Muscle of leg (tissue), 11 donors: ENCODE results near the gene CACNB4. TPM values are rescaled to one million over a fixed set of nuclear protein-coding genes. Genes with fewer than 3 reads are reported as not detected.
A peak's percentile ranks its signal among the peaks of the same experiment; 100 is the strongest.

ENCODE experiments used
- DNase-seq: peaks from one replicate; pipeline ENCODE4 v3.0.0; 2013
- H3K27ac ChIP-seq: one replicate; pipeline ENCODE4 v1.5.1; 2013; ENCODE audit warnings: mild to moderate bottlenecking, low read length, control low read depth
- H3K27me3 ChIP-seq: one replicate; pipeline ENCODE4 v1.6.1; 2013; ENCODE audit warnings: low read length; ENCODE audit not compliant: control insufficient read depth, insufficient read depth
- H3K36me3 ChIP-seq: one replicate; pipeline ENCODE4 v1.6.1; 2013; ENCODE audit warnings: low read length; ENCODE audit not compliant: control insufficient read depth, insufficient read depth
- H3K4me1 ChIP-seq: one replicate; pipeline ENCODE4 v1.6.1; 2013; ENCODE audit warnings: low read length; ENCODE audit not compliant: control insufficient read depth, insufficient read depth
- H3K4me3 ChIP-seq: one replicate; pipeline ENCODE4 v1.5.1; 2013; ENCODE audit warnings: low read length, control low read depth
- H3K9me3 ChIP-seq: replicated peaks from 2 replicates; pipeline ENCODE4 v1.6.1; 2013; ENCODE audit warnings: low read depth, low read length; ENCODE audit not compliant: control insufficient read depth
- WGBS: methylation state at CpG from one replicate; pipeline ENCODE4 v1.1.5; 2013; ENCODE audit warnings: missing lambda C conversion rate; ENCODE audit not compliant: insufficient coverage; 5-methylcytosine and 5-hydroxymethylcytosine counted together
- polyA plus RNA-seq, 8 donors: library from polyadenylated mRNA; unstranded; fragments of 120-200 nt; gene quantifications; one replicate each; pipeline versions ENCODE4 v1.2.1 to v1.2.3, GENCODE V29; 2013; ENCODE audit warnings: inconsistent platforms in 1 of 8, low replicate concordance in 1 of 8; ENCODE audit not compliant: insufficient read length in 8 of 8, insufficient read depth in 1 of 8
- total RNA-seq: library from RNA; stranded (reverse); fragments of 120-200 nt; gene quantifications from one replicate; pipeline ENCODE4 v1.2.4, GENCODE V29; 2013

The CACNB4 gene
- total and polyA plus RNA-seq, 9 donors: 3.1 to 7.2 (median 4.3) TPM

GRCh38 chr2:152056418-152056817 lies 42.4 kb downstream of the CACNB4 start:
- no peaks in the 10 kb centered on the region for H3K27me3 ChIP-seq
- DNase-seq: no peak

GRCh38 chr2:152055366-152056108 lies 43.3 kb downstream of the CACNB4 start:
- Histone ChIP-seq H3K4me1 (peaks cover under 1% of the 10 kb centered on the region), H3K9me3 (no peaks in the 10 kb centered on the region), H3K27ac (no peak overlapping the region), H3K27me3 (no peaks in the 10 kb centered on the region), H3K36me3 (no peaks in the 10 kb centered on the region), H3K4me3 (no peak overlapping the region)
- 81% methylated on average over 6 of the region's 8 CpGs for WGBS
- DNase-seq: no peak

More at GRCh38 chr2:152056418-152056817, 42.4 kb downstream of the CACNB4 start:
- Histone ChIP-seq H3K9me3 (no peaks in the 10 kb centered on the region), H3K4me3 (no peak overlapping the region), H3K4me1 (no peaks in the 10 kb centered on the region), H3K36me3 (no peaks in the 10 kb centered on the region), H3K27ac (no peak overlapping the region)
- 56% methylated on average over 3 of the region's 4 CpGs for WGBS

DNA sequence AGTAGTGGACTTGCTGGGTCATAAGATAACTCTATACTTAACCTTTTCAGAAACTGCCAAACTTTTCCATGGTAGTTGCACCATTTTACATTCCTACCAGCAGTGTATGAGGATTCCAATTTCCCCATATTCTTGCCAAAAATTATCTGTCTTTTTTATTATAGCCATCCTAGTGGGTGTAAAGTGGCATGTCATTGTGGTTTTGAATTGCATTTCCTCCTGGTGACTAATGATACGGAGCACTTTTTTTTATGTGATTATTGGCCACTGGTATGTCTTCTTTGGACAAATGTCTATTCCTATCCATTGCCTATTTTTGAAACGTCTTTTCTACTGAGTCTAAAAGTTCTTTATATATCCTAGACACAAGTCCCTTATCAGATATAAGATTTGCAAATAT lies 44.3 kb downstream of the CACNB4 start:
- Histone ChIP-seq H3K4me1 (peaks cover 2% of the 10 kb centered on the region), H3K27me3 (no peaks in the 10 kb centered on the region), H3K27ac (no peak overlapping the region), H3K4me3 (no peak overlapping the region), H3K9me3 (no peaks in the 10 kb centered on the region), H3K36me3 (no peaks in the 10 kb centered on the region)
- no peak for DNase-seq
- WGBS: no CpG with 5 or more reads among the region's 2 CpGs

DNA sequence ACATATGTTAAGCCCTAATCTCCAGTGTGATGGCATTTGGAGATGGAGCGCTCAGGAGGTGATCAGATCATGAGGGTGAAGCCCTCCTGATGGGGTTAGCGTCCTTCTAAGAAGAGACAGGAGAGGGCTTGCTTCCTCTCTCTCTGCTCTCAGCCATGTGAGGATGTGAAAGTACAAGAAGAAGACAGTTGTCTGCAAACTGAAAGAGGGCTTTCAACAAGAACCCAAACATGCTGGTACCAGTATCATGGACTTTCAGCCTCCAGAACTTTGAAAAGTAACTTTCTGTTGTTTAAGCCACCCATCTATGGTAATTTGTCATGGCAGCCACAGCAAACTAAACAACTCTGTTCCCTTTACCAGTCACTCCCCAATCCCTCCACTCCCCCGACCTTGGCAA lies 47.4 kb downstream of the CACNB4 start:
- H3K4me3 ChIP-seq: no peak overlapping the region
- H3K36me3 ChIP-seq: no peaks in the 10 kb centered on the region
- no peaks in the 10 kb centered on the region for H3K9me3 ChIP-seq
- WGBS: 100% methylated on average over 1 of the region's 3 CpGs
- H3K27me3 ChIP-seq: no peaks in the 10 kb centered on the region
- H3K4me1 ChIP-seq: peaks cover 2% of the 10 kb centered on the region
- H3K27ac ChIP-seq: no peak overlapping the region
- no peak for DNase-seq

DNA sequence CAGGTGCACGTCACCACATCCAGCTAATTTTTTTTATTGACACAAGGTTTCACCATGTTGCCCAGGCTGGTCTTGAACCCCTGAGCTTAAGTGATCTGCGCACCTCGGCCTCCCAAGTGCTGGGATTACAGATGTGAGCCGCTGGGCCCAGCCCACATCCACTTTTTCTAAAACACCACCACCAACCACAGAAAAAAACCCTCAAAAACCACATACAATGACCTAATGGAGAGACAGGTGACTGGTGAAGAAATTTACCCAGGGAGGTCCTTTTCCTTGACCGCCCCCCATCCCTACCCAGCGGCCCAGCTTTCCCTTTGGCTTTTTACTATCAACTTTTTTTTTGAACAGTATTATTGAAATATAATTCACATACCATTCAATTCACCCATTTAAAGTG lies 47.9 kb downstream of the CACNB4 start:
- Histone ChIP-seq H3K27me3 (no peaks in the 10 kb centered on the region), H3K36me3 (no peaks in the 10 kb centered on the region), H3K4me1 (peaks cover 2% of the 10 kb centered on the region), H3K27ac (no peak overlapping the region), H3K4me3 (no peak overlapping the region), H3K9me3 (no peaks in the 10 kb centered on the region)
- DNase-seq: no peak
- 87% methylated on average over 1 of the region's 6 CpGs for WGBS

- no peaks in the 10 kb centered on the region for H3K36me3 ChIP-seq
- no peak for DNase-seq
- H3K4me3 ChIP-seq: no peak overlapping the region
- no peak overlapping the region for H3K27ac ChIP-seq
- no peaks in the 10 kb centered on the region for H3K9me3 ChIP-seq
- no peaks in the 10 kb centered on the region for H3K27me3 ChIP-seq
- 17% methylated on average over 1 of the region's 3 CpGs for whole genome bisulfite sequencing
- H3K4me1 ChIP-seq: peaks cover 2% of the 10 kb centered on the region
Measured at GRCh38 chr2:152050341-152050740, 48.5 kb downstream of the CACNB4 start.

GRCh38 chr2:152049541-152049940 lies 49.3 kb downstream of the CACNB4 start:
- H3K27me3 ChIP-seq: no peaks in the 10 kb centered on the region
- no peak overlapping the region for H3K27ac ChIP-seq
- H3K4me1 ChIP-seq: peaks cover 2% of the 10 kb centered on the region
- H3K9me3 ChIP-seq: no peaks in the 10 kb centered on the region
- 80% methylated on average over 2 of the region's 4 CpGs for WGBS
- H3K4me3 ChIP-seq: no peak overlapping the region
- DNase-seq: no peak
- H3K36me3 ChIP-seq: no peaks in the 10 kb centered on the region

DNA sequence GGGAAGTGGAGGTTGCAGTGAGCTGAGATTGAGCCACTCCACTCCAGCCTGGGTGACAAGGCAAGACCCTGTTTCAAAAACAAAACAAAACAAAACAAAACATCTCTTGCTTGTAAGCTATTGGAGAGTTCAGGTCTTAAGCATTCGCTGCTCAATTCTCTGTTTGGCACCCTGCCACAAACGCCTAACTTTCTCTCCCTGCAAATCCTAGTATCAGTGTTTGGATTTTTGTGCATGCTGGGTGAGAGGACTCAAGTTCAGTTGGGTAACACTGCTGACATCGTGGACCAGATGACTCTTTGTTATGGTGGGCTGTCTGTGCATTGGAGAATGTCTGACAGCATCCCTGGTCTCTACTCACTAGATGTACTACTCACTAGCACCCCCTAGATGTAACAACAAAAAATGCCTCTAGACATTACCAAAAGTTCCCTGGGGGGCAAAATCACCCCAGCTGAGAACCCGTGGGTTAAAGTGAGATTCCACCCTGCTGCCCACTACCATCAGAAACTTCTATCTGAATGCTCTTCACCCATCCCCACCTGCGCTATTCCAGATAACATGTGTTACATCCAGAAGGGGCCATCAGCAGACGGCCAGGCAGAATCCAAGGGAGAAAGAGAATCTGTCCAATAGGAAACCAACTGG lies 50.9 kb downstream of the CACNB4 start:
- no CpG with 5 or more reads among the region's 6 CpGs for WGBS
- Histone ChIP-seq H3K4me3 (no peak overlapping the region), H3K27me3 (no peaks in the 10 kb centered on the region), H3K36me3 (no peaks in the 10 kb centered on the region), H3K4me1 (peaks cover 2% of the 10 kb centered on the region), H3K27ac (no peak overlapping the region), H3K9me3 (no peaks in the 10 kb centered on the region)
- no peak for DNase-seq

- no CpG with 5 or more reads among the region's 4 CpGs for WGBS
- no peaks in the 10 kb centered on the region for H3K27me3 ChIP-seq
- no peaks in the 10 kb centered on the region for H3K36me3 ChIP-seq
- no peak overlapping the region for H3K4me3 ChIP-seq
- no peaks in the 10 kb centered on the region for H3K9me3 ChIP-seq
- H3K27ac ChIP-seq: no peak overlapping the region
- no peak for DNase-seq
- H3K4me1 ChIP-seq: peaks cover 9% of the 10 kb centered on the region
Measured at GRCh38 chr2:152046940-152047339, 51.9 kb downstream of the CACNB4 start.

DNA sequence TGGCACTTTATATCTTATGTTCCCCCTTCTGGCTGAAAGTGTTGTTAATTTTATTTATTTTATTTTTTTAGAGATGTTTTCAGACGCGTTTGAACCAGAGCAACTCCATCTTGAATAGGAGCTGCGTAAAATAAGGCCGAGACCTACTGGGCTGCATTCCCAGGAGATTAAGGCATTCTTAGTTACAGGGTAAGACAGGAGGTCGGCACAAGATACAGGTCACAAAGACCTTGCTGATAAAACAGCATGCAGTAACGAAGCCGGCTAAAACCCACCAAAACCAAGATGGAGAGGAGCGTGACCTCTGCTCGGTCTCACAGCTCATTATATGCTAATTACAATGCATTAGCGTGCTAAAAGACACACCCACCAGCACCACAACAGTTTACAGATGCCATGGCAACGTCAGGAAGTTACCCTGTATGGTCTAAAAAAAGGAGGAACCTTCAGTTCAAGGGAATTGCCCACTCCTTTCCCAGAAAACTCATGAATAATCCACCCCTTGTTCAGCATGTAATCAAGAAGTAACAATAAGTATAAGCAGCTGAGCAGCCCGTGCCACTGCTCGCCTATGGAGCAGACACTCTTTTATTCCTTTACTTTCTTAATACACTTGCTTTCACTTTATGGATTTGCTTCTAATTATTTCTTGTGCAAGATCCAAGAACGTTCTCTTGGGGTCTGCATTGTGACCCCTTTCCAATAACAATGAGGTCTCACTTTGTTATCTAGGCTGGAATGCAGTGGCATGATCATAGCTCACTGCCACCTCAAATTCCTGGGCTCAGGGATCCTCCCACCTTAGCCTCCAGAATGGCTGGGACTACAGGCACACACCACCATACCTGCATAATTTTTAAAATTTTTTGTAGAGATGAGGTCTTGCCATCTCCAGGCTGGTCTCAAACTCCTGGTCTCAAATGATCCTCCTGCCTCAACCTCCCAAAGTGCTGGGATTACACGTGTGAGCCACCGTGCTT lies 55.9 kb downstream of the CACNB4 start:
- Histone ChIP-seq H3K36me3 (no peaks in the 10 kb centered on the region), H3K9me3 (no peaks in the 10 kb centered on the region), H3K27ac (no peak overlapping the region), H3K4me1 (peaks cover 24% of the 10 kb centered on the region), H3K27me3 (no peaks in the 10 kb centered on the region), H3K4me3 (no peak overlapping the region)
- WGBS: 65% methylated on average over 9 of the region's 16 CpGs
- peak; percentile 55 for DNase-seq
